ENCODE results near the gene MYBPC1. TPM values are rescaled to one million over a fixed set of nuclear protein-coding genes. Genes with fewer than 3 reads are reported as not detected.

The MYBPC1 gene
- total RNA-seq, 4 donors from 2014 or later: 2,958 to 5,874 (median 4,932) TPM

- ATAC-seq (no peak), DNase-seq (no peak)
- TF ChIP-seq, protein P1, sequence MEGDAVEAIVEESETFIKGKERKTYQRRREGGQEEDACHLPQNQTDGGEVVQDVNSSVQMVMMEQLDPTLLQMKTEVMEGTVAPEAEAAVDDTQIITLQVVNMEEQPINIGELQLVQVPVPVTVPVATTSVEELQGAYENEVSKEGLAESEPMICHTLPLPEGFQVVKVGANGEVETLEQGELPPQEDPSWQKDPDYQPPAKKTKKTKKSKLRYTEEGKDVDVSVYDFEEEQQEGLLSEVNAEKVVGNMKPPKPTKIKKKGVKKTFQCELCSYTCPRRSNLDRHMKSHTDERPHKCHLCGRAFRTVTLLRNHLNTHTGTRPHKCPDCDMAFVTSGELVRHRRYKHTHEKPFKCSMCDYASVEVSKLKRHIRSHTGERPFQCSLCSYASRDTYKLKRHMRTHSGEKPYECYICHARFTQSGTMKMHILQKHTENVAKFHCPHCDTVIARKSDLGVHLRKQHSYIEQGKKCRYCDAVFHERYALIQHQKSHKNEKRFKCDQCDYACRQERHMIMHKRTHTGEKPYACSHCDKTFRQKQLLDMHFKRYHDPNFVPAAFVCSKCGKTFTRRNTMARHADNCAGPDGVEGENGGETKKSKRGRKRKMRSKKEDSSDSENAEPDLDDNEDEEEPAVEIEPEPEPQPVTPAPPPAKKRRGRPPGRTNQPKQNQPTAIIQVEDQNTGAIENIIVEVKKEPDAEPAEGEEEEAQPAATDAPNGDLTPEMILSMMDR (IDR thresholded peaks at IDR 0.05 in 4 of 5, conservative IDR thresholded peaks at IDR 0.05 in 1 of 5): no peak
- H3K4me3 ChIP-seq: peak overlapping the region in 2 of 4 donors; percentile 17 to 34
- H3K4me1 ChIP-seq: peaks cover 68 to 82% of the 10 kb centered on the region in 2 donors
- peaks cover 0 to 9% of the 10 kb centered on the region in 2 donors for H3K36me3 ChIP-seq
- in situ Hi-C loops (cut with MboI; ENCODE audit: low sequenced_read_pairs in 4 of 4) (no loop called here), intact Hi-C loops (cut with DNase I; ENCODE audit: low total_unique reads) (loop anchor here (2.0 kb wide), 1 partner anchor 14 kb away; the partner anchor contains the start of gene MYBPC1)
- H3K9me3 ChIP-seq: no peaks in the 10 kb centered on the region
- H3K27ac ChIP-seq: peak overlapping the region; percentile 85 to 93 (median 92)
- H3K27me3 ChIP-seq: no peaks in the 10 kb centered on the region
These were observed 14.4 kb downstream of the MYBPC1 start for GRCh38 chr12:101609198-101609597.

DNA sequence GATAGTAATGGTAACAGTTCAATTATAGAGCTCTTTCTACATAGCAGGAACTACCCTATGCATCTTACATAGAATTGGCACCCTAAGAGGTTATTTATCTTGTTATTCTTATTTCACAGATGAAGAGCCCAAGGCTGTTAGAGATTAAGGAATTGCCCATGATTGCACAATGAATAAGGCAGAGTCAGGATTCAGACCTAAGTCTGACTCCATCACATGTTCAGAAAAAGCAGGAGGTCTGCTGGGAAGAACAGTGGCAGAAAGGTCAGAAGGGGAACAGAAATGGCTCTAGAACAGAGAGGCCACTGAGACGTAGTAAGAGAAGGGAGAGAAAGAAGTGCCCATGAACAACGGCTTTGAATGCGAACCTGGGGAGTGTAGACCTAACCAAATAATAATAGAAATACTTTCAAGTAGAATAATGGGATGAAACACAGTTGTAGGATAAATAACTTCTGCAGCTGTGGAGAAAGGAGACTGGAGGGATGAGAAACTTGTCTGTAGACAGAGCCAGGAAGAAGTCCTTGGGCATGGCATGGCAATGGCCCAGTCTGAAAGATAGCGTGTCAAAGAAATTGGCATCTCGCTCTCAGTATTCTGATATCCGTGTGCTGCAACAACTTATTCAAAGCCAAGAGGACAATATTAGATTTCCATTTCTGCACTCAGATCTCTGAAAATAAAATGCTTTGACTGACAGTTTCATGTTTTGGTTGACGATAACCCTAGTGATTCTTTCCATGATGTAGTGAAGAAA, 17.6 kb downstream of the MYBPC1 start:
- H3K36me3 ChIP-seq: peaks cover 0 to 19% of the 10 kb centered on the region in 2 donors
- in situ Hi-C loops (cut with MboI; ENCODE audit: low sequenced_read_pairs in 4 of 4): no loop called here
- H3K9me3 ChIP-seq: no peaks in the 10 kb centered on the region
- DNase-seq (peak; percentile 69 to 87), ATAC-seq (peak; percentile 56 to 67)
- intact Hi-C loops (cut with DNase I; ENCODE audit: low total_unique reads): no loop called here
- no peak for TF ChIP-seq POLR2A (IDR thresholded peaks at IDR 0.05)
- TF ChIP-seq, protein P1 (IDR thresholded peaks at IDR 0.05 in 4 of 5, conservative IDR thresholded peaks at IDR 0.05 in 1 of 5): no peak
- H3K4me1 ChIP-seq: peaks cover 86 to 94% of the 10 kb centered on the region in 2 donors
- H3K27me3 ChIP-seq: no peaks in the 10 kb centered on the region
- H3K27ac ChIP-seq: peak overlapping the region; percentile 85 to 93 (median 92)
- H3K4me3 ChIP-seq: peak overlapping the region in 1 of 4 donors; percentile 0

- TF ChIP-seq, protein P1 (IDR thresholded peaks at IDR 0.05 in 4 of 5, conservative IDR thresholded peaks at IDR 0.05 in 1 of 5): no peak
- TF ChIP-seq POLR2A (IDR thresholded peaks at IDR 0.05): peak in 1 of 2 donors; percentile 36
- Histone ChIP-seq H3K27me3 (no peaks in the 10 kb centered on the region), H3K4me1 (peaks cover 94 to 96% of the 10 kb centered on the region in 2 donors), H3K9me3 (no peaks in the 10 kb centered on the region), H3K4me3 (peak overlapping the region in 2 of 4 donors; percentile 15 to 24), H3K27ac (peak overlapping the region; percentile 85 to 93 (median 92)), H3K36me3 (peaks cover 0 to 23% of the 10 kb centered on the region in 2 donors)
- DNase-seq: no peak
- intact Hi-C loops (cut with DNase I; ENCODE audit: low total_unique reads): loop anchor here (2.0 to 5.0 kb wide), 2 partner anchors 81 to 209 kb away; partner anchors contain the start of genes ARL1 and CHPT1
- in situ Hi-C loops (cut with MboI; ENCODE audit: low sequenced_read_pairs in 4 of 4): no loop called here
- peak; percentile 26 to 72 for ATAC-seq
These were observed 21.3 kb downstream of the MYBPC1 start for GRCh38 chr12:101616027-101616494.

DNA sequence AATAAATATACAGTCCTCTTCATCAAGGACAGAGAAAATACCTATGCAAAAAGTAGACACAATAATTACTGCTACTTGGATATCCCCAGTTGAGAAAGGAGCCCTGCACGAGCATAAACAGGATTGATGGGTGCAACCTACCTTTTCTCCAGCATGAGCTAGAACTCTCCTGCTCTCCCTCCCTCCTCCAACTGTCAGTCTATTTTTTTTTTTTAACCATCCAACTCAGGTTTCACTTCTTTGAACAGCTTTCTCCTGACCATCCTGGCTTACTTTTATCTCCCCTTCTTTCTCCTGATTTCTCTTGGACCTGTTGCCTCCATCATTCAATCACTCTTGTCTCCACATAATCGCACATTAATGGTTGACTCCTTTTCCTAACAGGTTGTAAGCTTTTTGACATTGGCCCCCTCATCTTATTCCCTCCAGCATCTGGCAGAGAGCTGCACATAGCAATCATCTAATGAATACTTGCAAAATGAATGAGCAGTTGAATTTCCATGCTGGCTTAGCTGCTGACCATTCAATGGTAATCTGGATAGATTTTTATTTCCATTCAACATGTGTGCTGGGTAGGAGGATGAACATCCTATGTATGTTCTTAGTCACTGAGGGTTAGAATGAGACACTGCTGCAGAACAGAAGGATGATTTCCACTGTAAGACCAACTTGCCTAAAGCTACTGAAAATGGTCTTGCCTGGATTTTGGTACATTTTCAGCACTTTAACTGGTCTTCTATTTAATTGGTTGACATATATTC, 24.4 kb downstream of the MYBPC1 start:
- DNase-seq (no peak), ATAC-seq (peak in 1 of 2 donors; percentile 53)
- H3K4me3 ChIP-seq: no peak overlapping the region
- peaks cover 67 to 71% of the 10 kb centered on the region in 2 donors for H3K4me1 ChIP-seq
- TF ChIP-seq, protein P1 (IDR thresholded peaks at IDR 0.05 in 4 of 5, conservative IDR thresholded peaks at IDR 0.05 in 1 of 5): no peak
- TF ChIP-seq POLR2A (IDR thresholded peaks at IDR 0.05): no peak
- in situ Hi-C loops (cut with MboI; ENCODE audit: low sequenced_read_pairs in 4 of 4) (no loop called here), intact Hi-C loops (cut with DNase I; ENCODE audit: low total_unique reads) (loop anchor here (2.0 to 5.0 kb wide), 2 partner anchors 128 to 212 kb away; partner anchors contain the start of gene ARL1)
- peaks cover 0 to 44% of the 10 kb centered on the region in 2 donors for H3K36me3 ChIP-seq
- H3K9me3 ChIP-seq: no peaks in the 10 kb centered on the region
- peak overlapping the region; percentile 85 to 93 (median 92) for H3K27ac ChIP-seq
- no peaks in the 10 kb centered on the region for H3K27me3 ChIP-seq
